HepG2 (cell line): ENCODE data around the gene RESP18. TPM values are rescaled to one million over a fixed set of nuclear protein-coding genes. Genes with fewer than 3 reads are reported as not detected.

Source experiments
- EEA1 ChIP-seq: sonication (generic); formaldehyde crosslinking; IDR thresholded peaks from 2 replicates; pipeline ENCODE4 v1.5.1; 2020; ENCODE audit warnings: mild to moderate bottlenecking, missing genetic modification reagents, borderline replicate concordance
- EHMT2 ChIP-seq: fragments of 200-600 bp; sonication (generic); IDR thresholded peaks from 2 replicates; pipeline ENCODE4 v1.7.0; 2017; ENCODE audit warnings: antibody characterized with exemption, low read depth, low read length, borderline replicate concordance
- GABPA ChIP-seq, 2 experiments: IDR thresholded peaks; 2 replicates each; pipeline ENCODE4 v1.6.1; 2011 to 2016; ENCODE audit warnings: low read depth in 2 of 2, low read length in 1 of 2, missing biosample characterization in 1 of 2, missing genetic modification characterization in 1 of 2
- GATAD1 ChIP-seq: IDR thresholded peaks from 2 replicates; pipeline ENCODE4 v1.6.1; 2016; ENCODE audit warnings: missing genetic modification reagents, missing compliant biosample characterization
- PHF5A ChIP-seq: IDR thresholded peaks from one replicate; pipeline ENCODE4 v1.6.1; 2018; ENCODE audit warnings: low read depth, missing genetic modification reagents; ENCODE audit not compliant: unreplicated experiment
- RARA ChIP-seq: IDR thresholded peaks from 2 replicates; pipeline ENCODE4 v1.6.1; 2016; ENCODE audit warnings: missing genetic modification reagents, missing compliant biosample characterization
- SMAD3 ChIP-seq: sonication (generic); formaldehyde crosslinking; IDR thresholded peaks from 2 replicates; pipeline ENCODE4 v1.4.0; 2020; ENCODE audit warnings: missing genetic modification reagents
- SP1 ChIP-seq, 2 experiments: fragments of 450-650 bp in 1 of 2; sonication (generic) in 1 of 2; formaldehyde crosslinking in 1 of 2; IDR thresholded peaks; 2 replicates each; pipeline versions ENCODE4 v1.4.0 to v1.6.1; 2016 to 2020; ENCODE audit warnings: missing genetic modification reagents in 1 of 2
- TEAD3 ChIP-seq: optimal IDR thresholded peaks from 2 replicates; pipeline ENCODE3; 2016; ENCODE audit warnings: borderline replicate concordance
- ZBTB42 ChIP-seq: sonication (generic); formaldehyde crosslinking; IDR thresholded peaks from 2 replicates; pipeline ENCODE4 v1.5.0; 2020; ENCODE audit warnings: mild to moderate bottlenecking, missing genetic modification reagents
- ZNF557 ChIP-seq: sonication (generic); formaldehyde crosslinking; IDR thresholded peaks from 2 replicates; pipeline ENCODE4 v1.4.0; 2020; ENCODE audit warnings: missing genetic modification reagents
- polyA plus RNA-seq, 8 experiments: library from polyadenylated mRNA; depleted of rRNA in 3 of 8; stranded (reverse) in 7 of 8; unstranded in 1 of 8; fragments of >200 nt; fragmentation: Illumina TruSeq in 4 of 8; extraction: Trizol in 4 of 8; gene quantifications; 2 replicates each; pipeline versions ENCODE4 v1.2.1 to v1.2.3, GENCODE V29; 2011 to 2016; ENCODE audit warnings: low read depth in 4 of 8, missing spikeins in 1 of 8, mixed read lengths in 1 of 8; ENCODE audit not compliant: insufficient read depth in 1 of 8
- total RNA-seq, 5 experiments: library from RNA; depleted of rRNA; stranded (reverse); fragments of >200 nt; fragmentation: Illumina TruSeq; extraction: Trizol; gene quantifications; 2 replicates each; pipeline ENCODE4 v1.2.3, GENCODE V29; 2016; ENCODE audit warnings: low read depth in 1 of 5
- TF ChIP-seq, protein P1 (sequence below): sonication (generic); formaldehyde crosslinking; IDR thresholded peaks from 2 replicates; pipeline ENCODE4 v1.5.1; 2020; ENCODE audit warnings: mild to moderate bottlenecking, missing genetic modification reagents, moderate library complexity
- TF ChIP-seq, protein P2 (sequence below): sonication (generic); formaldehyde crosslinking; conservative IDR thresholded peaks from 2 replicates; pipeline ENCODE4 v1.4.0; 2020; ENCODE audit warnings: mild to moderate bottlenecking, missing genetic modification reagents, moderate library complexity
- TF ChIP-seq, protein P3 (sequence below): sonication (generic); formaldehyde crosslinking; IDR thresholded peaks from 2 replicates; pipeline ENCODE4 v1.4.0; 2020; ENCODE audit warnings: mild to moderate bottlenecking, missing genetic modification reagents
- TF ChIP-seq, protein P4 (sequence below), 2 experiments: sonication (generic) in 1 of 2; formaldehyde crosslinking in 1 of 2; IDR thresholded peaks; 2 replicates each; pipeline versions ENCODE4 v1.5.1 to v1.6.1; 2011 to 2020; ENCODE audit warnings: borderline replicate concordance in 1 of 2, low read depth in 1 of 2, low read length in 1 of 2, mild to moderate bottlenecking in 1 of 2, missing genetic modification reagents in 1 of 2, moderate library complexity in 1 of 2

Gene RESP18
- total and polyA plus RNA-seq, 2 of the 13 experiments (the other 11 are each of a cell fraction or from before 2014, with no cell fraction given), result not detected

DNA sequence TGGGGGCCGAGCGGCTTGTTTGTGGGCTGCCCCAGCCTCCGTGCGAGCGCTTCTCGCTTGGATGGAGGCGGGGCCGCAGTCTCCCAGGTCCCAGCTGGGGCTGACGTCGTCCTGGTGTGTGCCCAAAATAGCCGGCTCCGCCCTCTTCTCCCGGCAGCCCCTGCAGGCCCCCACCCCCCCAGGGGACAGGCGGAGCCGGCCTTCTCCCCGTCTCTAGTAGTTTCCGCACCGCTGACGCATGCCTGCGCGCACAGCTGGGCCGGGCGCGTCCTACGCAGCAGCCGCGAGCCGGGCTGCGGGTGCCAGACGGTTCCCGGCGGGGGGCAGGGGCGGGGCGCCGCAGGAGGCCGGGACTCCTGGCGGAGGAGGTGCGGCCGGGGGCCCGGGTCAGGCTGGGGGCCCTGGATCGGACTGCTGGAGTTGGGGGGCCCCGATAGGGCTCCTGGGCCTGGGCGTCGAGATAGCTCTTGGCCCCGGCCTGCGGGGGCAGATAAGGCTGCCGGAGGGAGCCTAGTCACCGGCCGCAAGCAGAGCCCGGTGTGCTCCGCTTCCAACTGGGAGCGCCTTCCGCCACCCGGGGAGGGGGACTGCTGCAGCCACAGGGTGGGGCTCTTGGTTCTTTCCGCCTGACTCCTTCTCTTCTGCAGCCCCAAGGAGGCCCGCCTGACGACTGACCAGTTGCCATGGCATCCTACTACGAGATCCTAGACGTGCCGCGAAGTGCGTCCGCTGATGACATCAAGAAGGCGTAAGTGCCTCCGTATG, 53.2 kb downstream of the RESP18 start, which contains the start of gene DNAJB2 (continued):
- TF ChIP-seq EHMT2 (no peak), ZBTB42 (0 out of 2 replicates have a peak, but pooled peaks have one; percentile 62), SP1 (IDR thresholded peaks at IDR 0.05) (no peak), SP1 (CRISPR knock-in tag; IDR thresholded peaks at IDR 0.05) (peak; percentile 87), SMAD3 (CRISPR knock-in tag) (peak; percentile 90), EEA1 (CRISPR knock-in tag) (peak; percentile 85), RARA (peak; percentile 21; the same call in 1 of the 2 replicates), PHF5A (CRISPR knock-in tag) (no peak), ZNF557 (CRISPR knock-in tag) (0 out of 2 replicates have a peak, but pooled peaks have one; percentile 62), GATAD1 (peak; percentile 83), TEAD3 (CRISPR knock-in tag) (peak; percentile 68), GABPA (IDR thresholded peaks at IDR 0.05; ENCODE audit: low read depth, low read length) (no peak), GABPA (CRISPR knock-in tag; IDR thresholded peaks at IDR 0.05; ENCODE audit: low read depth) (peak; percentile 56; the same call in 1 of the 2 replicates)
- TF ChIP-seq, protein P1, sequence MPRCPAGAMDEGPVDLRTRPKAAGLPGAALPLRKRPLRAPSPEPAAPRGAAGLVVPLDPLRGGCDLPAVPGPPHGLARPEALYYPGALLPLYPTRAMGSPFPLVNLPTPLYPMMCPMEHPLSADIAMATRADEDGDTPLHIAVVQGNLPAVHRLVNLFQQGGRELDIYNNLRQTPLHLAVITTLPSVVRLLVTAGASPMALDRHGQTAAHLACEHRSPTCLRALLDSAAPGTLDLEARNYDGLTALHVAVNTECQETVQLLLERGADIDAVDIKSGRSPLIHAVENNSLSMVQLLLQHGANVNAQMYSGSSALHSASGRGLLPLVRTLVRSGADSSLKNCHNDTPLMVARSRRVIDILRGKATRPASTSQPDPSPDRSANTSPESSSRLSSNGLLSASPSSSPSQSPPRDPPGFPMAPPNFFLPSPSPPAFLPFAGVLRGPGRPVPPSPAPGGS (CRISPR knock-in tag), result peak; percentile 71; the same call in 1 of the 2 replicates
- TF ChIP-seq, protein P2, sequence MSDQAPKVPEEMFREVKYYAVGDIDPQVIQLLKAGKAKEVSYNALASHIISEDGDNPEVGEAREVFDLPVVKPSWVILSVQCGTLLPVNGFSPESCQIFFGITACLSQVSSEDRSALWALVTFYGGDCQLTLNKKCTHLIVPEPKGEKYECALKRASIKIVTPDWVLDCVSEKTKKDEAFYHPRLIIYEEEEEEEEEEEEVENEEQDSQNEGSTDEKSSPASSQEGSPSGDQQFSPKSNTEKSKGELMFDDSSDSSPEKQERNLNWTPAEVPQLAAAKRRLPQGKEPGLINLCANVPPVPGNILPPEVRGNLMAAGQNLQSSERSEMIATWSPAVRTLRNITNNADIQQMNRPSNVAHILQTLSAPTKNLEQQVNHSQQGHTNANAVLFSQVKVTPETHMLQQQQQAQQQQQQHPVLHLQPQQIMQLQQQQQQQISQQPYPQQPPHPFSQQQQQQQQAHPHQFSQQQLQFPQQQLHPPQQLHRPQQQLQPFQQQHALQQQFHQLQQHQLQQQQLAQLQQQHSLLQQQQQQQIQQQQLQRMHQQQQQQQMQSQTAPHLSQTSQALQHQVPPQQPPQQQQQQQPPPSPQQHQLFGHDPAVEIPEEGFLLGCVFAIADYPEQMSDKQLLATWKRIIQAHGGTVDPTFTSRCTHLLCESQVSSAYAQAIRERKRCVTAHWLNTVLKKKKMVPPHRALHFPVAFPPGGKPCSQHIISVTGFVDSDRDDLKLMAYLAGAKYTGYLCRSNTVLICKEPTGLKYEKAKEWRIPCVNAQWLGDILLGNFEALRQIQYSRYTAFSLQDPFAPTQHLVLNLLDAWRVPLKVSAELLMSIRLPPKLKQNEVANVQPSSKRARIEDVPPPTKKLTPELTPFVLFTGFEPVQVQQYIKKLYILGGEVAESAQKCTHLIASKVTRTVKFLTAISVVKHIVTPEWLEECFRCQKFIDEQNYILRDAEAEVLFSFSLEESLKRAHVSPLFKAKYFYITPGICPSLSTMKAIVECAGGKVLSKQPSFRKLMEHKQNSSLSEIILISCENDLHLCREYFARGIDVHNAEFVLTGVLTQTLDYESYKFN (CRISPR knock-in tag), result peak; percentile 69
- TF ChIP-seq, protein P3, sequence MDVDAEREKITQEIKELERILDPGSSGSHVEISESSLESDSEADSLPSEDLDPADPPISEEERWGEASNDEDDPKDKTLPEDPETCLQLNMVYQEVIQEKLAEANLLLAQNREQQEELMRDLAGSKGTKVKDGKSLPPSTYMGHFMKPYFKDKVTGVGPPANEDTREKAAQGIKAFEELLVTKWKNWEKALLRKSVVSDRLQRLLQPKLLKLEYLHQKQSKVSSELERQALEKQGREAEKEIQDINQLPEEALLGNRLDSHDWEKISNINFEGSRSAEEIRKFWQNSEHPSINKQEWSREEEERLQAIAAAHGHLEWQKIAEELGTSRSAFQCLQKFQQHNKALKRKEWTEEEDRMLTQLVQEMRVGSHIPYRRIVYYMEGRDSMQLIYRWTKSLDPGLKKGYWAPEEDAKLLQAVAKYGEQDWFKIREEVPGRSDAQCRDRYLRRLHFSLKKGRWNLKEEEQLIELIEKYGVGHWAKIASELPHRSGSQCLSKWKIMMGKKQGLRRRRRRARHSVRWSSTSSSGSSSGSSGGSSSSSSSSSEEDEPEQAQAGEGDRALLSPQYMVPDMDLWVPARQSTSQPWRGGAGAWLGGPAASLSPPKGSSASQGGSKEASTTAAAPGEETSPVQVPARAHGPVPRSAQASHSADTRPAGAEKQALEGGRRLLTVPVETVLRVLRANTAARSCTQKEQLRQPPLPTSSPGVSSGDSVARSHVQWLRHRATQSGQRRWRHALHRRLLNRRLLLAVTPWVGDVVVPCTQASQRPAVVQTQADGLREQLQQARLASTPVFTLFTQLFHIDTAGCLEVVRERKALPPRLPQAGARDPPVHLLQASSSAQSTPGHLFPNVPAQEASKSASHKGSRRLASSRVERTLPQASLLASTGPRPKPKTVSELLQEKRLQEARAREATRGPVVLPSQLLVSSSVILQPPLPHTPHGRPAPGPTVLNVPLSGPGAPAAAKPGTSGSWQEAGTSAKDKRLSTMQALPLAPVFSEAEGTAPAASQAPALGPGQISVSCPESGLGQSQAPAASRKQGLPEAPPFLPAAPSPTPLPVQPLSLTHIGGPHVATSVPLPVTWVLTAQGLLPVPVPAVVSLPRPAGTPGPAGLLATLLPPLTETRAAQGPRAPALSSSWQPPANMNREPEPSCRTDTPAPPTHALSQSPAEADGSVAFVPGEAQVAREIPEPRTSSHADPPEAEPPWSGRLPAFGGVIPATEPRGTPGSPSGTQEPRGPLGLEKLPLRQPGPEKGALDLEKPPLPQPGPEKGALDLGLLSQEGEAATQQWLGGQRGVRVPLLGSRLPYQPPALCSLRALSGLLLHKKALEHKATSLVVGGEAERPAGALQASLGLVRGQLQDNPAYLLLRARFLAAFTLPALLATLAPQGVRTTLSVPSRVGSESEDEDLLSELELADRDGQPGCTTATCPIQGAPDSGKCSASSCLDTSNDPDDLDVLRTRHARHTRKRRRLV (CRISPR knock-in tag), result 0 out of 2 replicates have a peak, but pooled peaks have one; percentile 52
- TF ChIP-seq, protein P4, sequence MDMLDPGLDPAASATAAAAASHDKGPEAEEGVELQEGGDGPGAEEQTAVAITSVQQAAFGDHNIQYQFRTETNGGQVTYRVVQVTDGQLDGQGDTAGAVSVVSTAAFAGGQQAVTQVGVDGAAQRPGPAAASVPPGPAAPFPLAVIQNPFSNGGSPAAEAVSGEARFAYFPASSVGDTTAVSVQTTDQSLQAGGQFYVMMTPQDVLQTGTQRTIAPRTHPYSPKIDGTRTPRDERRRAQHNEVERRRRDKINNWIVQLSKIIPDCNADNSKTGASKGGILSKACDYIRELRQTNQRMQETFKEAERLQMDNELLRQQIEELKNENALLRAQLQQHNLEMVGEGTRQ (IDR thresholded peaks at IDR 0.05; ENCODE audit: low read depth, low read length), result no peak
- TF ChIP-seq, protein P4 (CRISPR knock-in tag; IDR thresholded peaks at IDR 0.05; ENCODE audit: borderline replicate concordance), result peak; percentile 35; the same call in 1 of the 2 replicates
